Activated T-helper 1 cell treated with anti-CD3 and anti-CD28 coated beads, Interleukin-2, amount 50 U/mL, for 16 hours (primary cell): ENCODE measurements around the gene LMBRD2.
A peak's percentile ranks its signal among the peaks of the same experiment; 100 is the strongest.
"Not testable (repeated sequence)": the region's sequence is repeated elsewhere in the genome, so short reads cannot be mapped to it uniquely, and the experiment has no call there.

ENCODE experiments used
- DNase-seq, 2 donors: peaks; one replicate each; pipeline ENCODE4 v3.0.0-alpha.2; 2020; ENCODE audit warnings: low read depth in 1 of 2, low spot score in 1 of 2

Gene LMBRD2

DNA sequence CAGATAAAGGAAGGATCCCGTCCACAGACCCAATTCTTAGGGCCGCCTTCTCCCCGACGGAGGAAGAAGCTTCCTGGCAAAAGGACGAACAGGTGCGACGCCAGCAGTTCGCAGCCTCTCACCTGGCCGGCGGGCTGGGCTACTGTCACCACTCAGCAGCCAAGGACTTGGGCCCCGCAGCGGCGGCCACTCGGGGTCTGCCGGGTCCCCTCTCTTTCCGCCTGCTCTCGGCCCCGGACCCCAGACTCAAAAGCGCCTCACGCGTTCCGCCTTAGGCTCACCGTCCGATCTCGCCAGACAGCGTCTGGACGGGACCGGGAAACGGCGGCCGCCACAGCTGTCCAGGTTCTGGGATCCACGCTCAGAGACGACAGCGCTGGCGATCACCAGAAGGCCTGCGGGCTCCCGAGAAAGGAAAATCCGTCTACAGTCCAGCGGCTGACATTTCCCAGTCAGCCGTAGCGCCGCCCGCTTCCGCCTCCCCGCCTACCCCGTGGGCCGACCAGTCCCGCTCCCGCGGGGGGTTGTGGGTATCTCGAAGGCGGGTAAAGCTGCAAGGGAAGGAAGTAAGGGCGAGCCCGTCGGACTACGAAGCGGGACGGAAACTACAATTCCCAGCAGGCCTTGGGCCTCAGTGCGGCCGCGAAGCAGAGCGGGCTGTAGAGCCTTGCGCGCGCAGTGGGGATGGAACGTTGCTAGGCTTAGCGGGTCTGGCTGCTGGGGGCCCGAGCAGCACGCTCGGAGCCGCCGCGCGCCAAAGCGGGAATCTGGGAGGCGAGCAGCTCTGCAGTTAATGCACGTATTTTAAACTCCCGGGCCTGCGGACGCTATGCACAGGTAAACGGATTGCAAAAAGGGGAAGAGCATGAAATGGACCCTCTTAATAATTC lies at the start of gene LMBRD2, which contains the start of gene SKP2:
TSS of gene LMBRD2 (minus strand) at position 454 of the 890 bp plus-strand sequence. CDS start 8,538 bp downstream, outside the sequence.
TSS of gene SKP2 (plus strand) at position 678 of the 890 bp plus-strand sequence. CDS start at position 830, 152 bp downstream.
- DNase-seq = peak; percentile 90 to 94

DNA sequence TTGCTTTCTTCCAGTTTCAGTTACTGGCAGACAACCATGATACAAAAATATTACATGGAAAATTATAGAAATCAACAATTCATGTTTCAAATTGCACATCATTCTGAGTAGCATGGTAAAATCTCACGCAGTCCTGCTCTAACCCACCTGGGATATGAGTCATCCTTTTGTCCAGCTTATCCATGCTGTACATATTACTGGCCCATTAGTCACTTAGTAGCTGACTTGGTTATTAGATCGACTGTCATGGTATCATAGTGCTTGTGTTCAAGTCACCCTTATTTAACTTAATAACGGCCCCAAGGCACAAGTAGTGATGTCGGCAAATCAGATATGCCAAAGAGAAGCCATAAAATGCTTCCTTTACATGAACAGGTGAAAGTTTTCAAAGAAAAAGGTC lies 48.8 kb upstream of the LMBRD2 start:
- DNase-seq = no peak

DNA sequence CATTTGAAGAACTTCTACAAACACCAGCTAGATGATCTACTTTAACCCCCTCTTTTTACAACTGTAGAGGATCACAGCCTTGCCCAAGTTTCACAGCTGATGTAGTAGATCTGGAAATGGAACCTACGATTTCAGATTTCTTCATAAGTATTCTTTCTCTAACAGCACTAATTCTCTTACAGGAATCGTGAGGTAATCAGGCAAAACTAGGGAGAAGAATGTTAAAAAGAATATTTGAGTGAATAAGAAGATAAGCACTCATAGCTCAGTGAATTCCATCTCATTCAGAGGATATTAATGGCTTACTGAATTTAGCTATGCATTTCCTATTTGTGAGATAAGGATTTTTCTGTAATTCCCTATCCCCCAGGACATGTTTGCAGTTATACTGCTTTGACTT lies 47.9 kb upstream of the LMBRD2 start:
- no peak for DNase-seq

DNA sequence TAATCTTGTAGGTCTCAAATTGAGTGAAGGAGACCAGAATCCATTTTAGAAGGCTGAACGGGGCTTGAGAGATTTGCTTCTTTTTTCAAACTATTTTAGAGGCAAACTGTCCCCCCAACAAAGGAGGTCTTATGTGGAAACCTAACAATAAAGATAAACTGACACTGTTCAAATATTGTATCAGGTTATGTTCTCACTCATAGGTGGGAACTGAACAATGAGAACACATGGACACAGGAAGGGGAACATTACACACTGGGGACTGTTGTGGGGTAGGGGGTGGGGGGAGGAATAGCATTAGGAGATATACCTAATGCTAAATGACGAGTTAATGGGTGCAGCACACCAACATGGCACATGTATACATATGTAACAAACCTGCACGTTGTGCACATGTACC lies 47.1 kb upstream of the LMBRD2 start:
- not testable (repeated sequence) for DNase-seq

DNA sequence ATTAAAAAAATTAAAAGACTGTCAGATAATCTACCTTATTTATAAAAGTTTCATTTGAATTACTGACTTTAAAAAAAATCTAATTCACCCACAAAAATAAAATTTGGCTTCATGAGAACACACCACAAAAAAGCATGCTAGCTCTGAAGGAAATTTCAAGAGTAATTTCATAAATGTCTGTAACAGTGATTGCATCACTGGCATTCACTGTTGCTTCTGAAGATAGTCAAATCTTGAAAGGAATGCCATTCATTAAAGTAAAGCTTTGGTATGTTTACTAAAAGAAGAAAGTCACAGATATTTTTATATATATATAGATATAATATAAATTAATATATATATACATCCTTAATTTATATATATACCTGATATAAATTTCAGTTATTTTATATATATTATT lies 46.6 kb upstream of the LMBRD2 start:
- no peak for DNase-seq

DNA sequence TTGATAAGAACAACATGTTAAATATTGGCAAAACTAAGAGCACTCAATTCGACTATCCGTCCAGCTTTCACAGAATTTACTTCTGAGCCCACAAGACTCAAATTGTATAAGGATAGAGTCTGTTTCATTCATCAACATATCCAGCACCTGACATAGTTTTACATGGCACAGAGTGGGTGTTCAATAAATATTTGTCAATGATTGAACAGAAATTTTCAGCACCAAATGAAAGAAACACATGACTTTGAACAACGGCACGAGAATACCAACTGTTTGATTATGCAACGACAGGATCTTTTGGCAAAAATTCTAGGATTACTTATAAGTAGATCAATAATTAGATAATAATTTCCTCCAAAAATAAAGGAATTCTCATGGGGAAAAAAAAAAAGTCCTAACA lies 42.1 kb upstream of the LMBRD2 start:
- no peak for DNase-seq

DNA sequence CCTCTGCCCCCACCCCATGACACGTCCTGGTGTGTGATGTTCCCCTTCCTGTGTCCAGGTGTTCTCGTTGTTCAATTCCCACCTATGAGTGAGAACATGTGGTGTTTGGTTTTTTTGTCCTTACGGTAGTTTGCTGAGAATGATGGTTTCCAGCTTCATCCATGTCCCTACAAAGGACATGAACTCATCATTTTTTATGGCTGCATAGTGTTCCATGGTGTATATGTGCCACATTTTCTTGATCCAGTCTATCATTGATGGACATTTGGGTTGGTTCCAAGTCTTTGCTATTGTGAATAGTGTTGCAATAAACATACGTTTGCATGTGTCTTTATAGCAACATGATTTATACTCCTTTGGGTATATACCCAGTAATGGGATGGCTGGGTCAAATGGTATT lies 32.7 kb upstream of the LMBRD2 start:
- not testable (repeated sequence) for DNase-seq

DNA sequence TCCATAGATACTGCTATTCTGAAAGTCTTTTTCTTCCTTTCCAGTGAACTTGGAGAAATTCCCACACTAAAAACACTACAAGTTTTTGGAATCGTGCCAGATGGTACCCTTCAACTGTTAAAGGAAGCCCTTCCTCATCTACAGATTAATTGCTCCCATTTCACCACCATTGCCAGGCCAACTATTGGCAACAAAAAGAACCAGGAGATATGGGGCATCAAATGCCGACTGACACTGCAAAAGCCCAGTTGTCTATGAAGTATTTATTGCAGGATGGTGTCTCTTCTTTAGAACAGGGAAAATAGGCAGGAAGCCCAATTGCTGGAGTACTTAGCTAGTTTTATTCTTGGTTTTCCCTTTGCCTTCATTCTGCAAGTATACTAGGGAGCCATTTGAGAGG lies 30.1 kb upstream of the LMBRD2 start:
- no peak for DNase-seq

DNA sequence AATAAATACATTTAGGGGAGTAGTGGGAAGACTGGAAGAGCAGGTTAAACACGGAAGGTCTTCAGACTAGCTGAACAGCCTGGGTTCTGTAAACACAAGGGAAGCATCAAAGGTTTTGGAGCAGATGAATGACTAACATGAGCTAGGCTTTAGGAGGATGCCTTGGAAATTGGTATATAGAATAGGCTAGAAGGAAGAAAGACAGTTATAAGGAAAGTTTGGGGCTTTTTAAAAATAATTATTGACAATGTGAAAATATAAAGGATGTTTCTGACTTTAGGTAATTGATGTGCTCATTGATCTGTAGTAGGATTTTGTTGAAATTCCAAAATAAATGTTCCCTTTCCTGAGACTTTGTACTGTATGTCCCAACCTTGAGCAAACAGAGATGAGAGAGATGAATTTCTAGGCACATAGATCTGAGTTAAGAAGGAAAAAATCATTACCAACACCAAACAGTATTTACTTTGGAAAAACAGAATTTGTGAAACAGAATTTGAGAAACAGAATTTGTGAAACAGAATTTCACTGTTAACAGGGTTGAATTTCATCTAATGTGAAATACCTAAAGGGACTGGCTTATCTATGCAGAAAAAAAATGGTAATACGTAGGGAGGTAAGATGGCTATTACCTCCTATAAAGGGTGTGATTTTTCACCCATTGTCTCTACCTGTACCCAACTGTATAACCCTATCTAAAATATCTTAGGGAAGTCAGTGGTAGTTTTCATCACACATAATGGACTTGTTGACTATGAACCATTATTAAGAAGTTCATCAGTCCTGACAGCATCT lies 29.1 kb upstream of the LMBRD2 start:
- DNase-seq = no peak

DNA sequence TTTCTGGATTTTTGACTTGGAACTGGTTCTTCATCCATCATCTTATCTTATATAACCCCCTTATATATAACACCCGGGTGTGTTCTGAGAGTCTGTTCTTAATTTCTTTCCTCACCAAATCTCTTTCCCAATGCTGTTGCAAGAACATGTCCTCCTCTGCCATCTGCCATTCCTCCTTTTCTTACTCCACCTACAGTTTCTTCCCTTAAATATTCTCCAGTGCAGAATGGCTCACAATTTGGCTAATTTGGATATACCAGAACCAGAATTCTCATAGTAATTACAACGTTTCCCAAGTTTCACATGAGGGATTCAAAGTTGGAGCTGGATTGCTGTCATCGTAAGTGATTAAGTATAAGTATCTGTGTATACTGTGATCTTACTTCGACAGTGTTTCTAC lies 28.3 kb upstream of the LMBRD2 start:
- DNase-seq = no peak

DNA sequence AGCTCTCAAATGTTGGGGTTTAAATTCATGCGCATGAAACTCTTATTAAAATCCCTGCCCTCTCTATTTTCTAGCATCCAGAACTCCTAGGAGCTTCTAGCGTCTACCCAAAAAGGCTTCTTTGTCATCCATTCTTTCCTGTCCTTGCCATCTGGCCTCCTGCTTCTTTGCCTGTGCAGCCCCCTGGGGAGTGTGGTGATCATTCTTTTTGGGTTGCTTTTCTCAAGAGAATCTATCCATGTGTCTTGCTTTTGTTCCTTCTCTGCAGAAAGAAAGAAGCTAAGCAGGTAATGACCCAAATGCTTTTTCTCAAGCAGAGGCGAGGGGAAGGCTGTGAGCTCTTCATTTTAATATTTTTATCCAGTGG lies 26.8 kb upstream of the LMBRD2 start:
- no peak for DNase-seq

DNA sequence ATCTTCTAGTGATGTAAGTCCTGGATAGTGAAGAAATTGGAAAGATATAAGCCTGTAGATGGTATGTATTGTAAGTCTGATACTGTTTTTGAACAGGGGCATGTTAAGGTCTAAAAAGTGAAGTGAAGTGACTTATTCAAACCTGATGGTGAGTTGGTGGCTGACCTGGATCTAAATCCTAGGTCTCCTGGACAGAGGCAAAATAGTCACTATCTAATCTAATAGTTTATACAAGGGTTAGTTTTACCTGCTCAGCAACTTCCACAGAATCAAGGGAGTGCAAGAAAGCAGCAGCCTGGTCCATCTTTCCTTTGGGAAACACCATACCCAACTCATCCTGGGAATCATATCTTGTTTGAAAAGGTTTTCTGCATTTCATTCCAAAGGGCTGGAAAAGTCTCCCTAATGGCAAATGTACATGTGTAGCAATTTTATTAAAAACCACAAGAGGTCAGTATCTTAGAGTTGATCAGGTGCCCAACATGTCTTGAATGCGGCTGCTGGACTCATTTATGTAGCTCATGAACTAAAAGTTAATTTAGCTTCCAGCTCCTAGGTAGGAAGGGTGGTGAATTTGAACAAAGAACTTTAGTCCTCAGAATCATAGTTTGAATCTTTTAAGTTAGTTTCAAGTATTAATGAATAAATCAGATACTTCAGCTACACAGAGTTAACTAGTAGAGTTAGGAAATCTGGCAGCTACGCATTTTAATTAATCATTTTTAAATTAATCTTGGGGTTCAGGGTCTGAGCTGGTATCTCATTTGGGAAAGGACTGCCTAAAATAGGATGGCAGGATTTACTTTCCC lies 26.2 kb upstream of the LMBRD2 start:
- DNase-seq = no peak

DNA sequence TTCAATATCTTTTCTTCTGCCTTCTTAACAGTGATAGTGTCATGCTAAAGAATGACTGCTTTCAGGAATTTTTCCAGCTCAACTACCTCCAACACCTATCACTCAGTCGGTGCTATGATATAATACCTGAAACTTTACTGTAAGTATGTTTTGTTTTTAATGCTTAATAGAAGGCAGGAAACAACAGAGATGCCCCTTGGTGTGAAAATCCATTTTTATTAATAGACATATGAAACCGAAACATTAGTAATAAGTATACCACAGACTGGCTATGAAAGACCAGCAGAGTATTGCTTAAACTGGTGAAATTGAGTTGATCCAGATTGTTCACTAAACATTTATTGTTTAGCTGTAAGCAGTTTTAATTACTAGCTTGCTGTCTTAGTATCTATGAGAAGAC lies 25.5 kb upstream of the LMBRD2 start:
- no peak for DNase-seq

DNA sequence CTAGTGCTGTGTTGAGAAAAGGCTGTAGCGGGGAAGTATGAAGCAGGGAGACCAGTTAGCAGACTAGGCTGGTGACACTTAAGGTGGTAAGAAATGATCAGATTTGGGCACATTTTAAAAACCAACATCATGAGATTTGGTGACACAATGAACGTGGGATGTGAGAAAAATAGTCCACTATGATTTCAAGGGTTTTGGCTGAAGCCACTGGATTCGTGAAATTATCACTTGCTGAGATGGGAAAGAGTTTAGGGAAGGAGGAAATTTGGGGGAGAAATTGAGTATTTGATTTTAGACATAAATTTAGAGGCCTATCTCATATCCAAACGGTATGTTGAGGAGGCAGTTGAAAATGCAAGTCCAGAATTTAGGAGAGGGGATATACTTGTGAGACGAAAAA lies 23.4 kb upstream of the LMBRD2 start:
- no peak for DNase-seq

DNA sequence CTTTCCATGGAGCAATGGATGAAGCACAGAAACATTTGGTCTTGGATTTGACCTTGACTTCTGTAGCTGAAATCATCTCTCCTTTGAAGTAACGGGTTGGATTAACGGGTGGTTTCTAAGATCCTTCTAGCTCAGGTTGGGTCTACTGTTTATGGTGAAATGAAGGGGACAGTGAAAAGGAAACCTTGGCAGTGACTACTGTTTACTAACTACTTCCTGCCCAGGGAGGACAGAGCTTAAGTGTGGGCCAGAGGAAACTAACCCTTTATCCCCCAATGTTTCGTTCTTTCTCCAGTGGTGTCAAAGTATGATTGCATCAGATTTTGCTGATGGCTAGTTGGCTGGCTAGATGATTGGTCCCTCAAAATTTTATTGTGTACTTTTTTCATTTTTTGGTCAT lies 22.4 kb upstream of the LMBRD2 start:
- DNase-seq = no peak

DNA sequence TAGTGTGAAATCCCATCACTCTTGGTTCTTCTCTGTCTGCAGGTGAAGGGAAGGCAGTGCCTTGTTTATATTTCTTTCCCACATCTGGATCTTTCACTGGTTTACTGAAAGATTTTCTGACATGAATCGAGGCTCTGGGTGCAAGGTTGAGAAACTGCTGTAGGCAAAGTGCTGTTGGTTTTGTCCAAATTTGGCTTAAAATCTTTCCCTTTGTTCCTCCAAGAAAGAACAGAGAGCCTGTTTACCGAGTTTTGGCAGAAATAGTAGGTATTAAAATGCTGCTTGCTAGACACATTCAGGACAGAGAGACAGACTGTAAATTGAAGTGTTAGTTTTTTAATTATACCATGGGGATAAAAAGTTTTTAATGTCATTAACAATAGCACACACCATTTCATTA lies 21.7 kb upstream of the LMBRD2 start:
- DNase-seq = no peak

DNA sequence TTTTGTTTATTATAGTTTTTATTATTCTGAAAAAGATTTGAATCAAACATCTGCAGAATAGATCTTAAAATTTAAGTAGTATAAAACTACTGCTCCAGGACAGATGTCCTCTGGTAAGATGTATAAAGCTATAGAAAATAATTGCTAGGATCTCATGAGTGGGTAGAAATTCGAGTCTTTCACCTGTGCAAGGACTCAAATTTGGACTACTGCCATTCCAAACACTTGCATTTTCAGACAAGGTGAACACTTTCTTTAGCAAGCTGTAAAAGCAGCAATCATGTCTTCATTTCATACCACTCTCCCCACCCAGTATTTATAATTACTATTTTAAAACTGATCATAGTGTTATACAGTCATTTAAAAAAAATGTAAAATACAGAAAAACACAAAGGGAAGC lies 20.9 kb upstream of the LMBRD2 start:
- DNase-seq = no peak

DNA sequence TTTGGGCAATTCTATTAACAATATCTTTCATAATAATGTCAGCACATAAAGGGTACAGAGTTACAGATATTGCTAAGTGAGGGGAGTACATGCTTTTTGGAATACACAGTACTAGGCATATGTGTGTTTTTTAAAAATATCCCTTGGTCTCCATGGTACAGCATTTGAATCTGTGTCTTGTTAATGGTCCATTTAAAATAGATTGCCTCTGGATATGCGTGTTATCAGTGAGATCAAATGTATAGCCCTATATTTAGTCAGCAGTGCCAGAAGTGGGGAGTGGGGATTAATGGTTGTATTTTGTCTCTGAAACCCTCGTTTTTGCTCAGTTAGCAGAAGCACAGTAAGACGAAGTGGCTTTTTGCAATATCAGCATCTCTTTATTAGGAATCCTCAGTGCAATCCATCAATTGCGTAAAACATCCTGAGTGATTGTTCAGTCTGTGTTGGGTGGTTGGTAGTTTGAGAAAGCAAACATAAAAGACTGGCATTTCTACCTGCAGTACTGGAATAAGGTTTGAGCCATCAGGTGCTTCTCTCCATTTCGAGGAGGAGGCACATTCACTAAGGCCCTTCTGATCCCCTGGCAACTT lies 19.2 kb upstream of the LMBRD2 start:
- DNase-seq = no peak

DNA sequence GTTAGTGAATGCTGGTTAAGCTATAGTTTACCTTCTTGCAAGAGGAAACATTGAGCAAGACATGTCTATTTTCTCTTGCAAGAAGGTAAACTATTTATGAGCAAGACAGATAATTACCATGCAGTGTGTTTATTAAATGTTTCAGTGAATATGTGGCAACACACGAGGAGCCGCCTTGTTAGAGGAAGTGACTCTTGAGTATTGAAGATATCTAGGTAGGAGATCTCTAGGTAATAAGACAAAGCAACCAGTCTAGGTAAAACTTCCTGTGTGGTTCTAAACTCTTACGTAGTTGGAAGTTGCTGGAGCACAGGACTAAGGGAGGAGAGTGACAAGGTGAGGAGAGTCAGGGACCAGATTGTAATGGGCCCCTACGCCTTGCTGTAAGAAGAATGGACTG lies 17.1 kb upstream of the LMBRD2 start:
- DNase-seq = no peak

DNA sequence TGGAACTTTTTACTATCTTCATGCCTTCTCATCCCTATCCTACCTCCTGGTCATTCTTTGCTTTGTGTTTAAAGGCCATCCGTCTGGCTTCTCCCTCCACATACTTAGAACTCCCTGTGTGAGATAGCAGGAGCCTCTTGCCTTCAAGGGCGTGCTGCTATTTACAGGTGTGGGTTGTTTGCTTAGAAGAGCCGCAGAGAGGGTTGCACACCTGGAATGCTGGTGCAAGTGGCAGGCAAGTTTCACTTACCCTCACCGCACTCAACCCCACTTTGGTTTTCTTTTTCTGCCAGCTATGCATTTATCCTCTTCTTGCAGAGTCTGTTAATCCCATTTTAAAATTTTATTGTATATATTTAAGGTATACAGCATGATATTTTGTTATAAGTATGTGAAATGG lies 12.8 kb upstream of the LMBRD2 start:
- DNase-seq = no peak
